ENCODE measurements around the gene CTIF. TPM values are rescaled to one million over a fixed set of nuclear protein-coding genes. Genes with fewer than 3 reads are reported as not detected.
"Not testable (repeated sequence)": the region's sequence is repeated elsewhere in the genome, so short reads cannot be mapped to it uniquely, and the experiment has no call there.

CTIF gene
- total and polyA plus RNA-seq, 2 donors (not counting 1 experiment from before 2014, with no cell fraction given), result 27.2 to 28.1 TPM

- H3K4me1 ChIP-seq (ENCODE audit: control insufficient read depth, extremely low read depth, insufficient read depth, low read length), result no peaks in the 10 kb centered on the region
- no peak overlapping the region for H3K4me3 ChIP-seq (replicated peaks in 1 of 4; ENCODE audit: control extremely low read depth in 1 of 4, insufficient read depth in 1 of 4, low read depth in 3 of 4, low read length in 4 of 4)
- no peak overlapping the region for H3K27ac ChIP-seq (ENCODE audit: insufficient read depth, low read length)
- no peak for DNase-seq (ENCODE audit: low read depth in 2 of 2)
- H4K20me1 ChIP-seq (ENCODE audit: control insufficient read depth, extremely low read depth, insufficient read depth, low read length), result no peaks in the 10 kb centered on the region
- no peak for TF ChIP-seq EZH2 (IDR thresholded peaks at IDR 0.05; ENCODE audit: low read length, missing control alignments)
- no peak overlapping the region for H3K4me2 ChIP-seq (ENCODE audit: extremely low read depth, insufficient read depth, low read length)
- H2AFZ ChIP-seq (ENCODE audit: low read length), result no peak overlapping the region
- no peaks in the 10 kb centered on the region for H3K79me2 ChIP-seq (ENCODE audit: control insufficient read depth, insufficient read depth, low read length)
- H3K36me3 ChIP-seq (ENCODE audit: control insufficient read depth, insufficient read depth, low read length), result no peaks in the 10 kb centered on the region
- H3K9me3 ChIP-seq (ENCODE audit: control insufficient read depth, insufficient read depth, low read depth, low read length), result no peaks in the 10 kb centered on the region
- no peaks in the 10 kb centered on the region for H3K27me3 ChIP-seq (ENCODE audit: control insufficient read depth, insufficient read depth, low read length)
- H3K9ac ChIP-seq (ENCODE audit: insufficient read depth, low read length), result no peak overlapping the region
These were observed 110.4 kb downstream of the CTIF start for GRCh38 chr18:48649231-48649630.

- H3K4me1 ChIP-seq (ENCODE audit: control insufficient read depth, extremely low read depth, insufficient read depth, low read length); H3K27ac ChIP-seq (ENCODE audit: insufficient read depth, low read length); H3K9me3 ChIP-seq (ENCODE audit: control insufficient read depth, insufficient read depth, low read depth, low read length); DNase-seq (ENCODE audit: low read depth in 2 of 2); H3K36me3 ChIP-seq (ENCODE audit: control insufficient read depth, insufficient read depth, low read length); H3K4me3 ChIP-seq (replicated peaks in 1 of 4; ENCODE audit: control extremely low read depth in 1 of 4, insufficient read depth in 1 of 4, low read depth in 3 of 4, low read length in 4 of 4); H2AFZ ChIP-seq (ENCODE audit: low read length); H3K27me3 ChIP-seq (ENCODE audit: control insufficient read depth, insufficient read depth, low read length); H4K20me1 ChIP-seq (ENCODE audit: control insufficient read depth, extremely low read depth, insufficient read depth, low read length); H3K4me2 ChIP-seq (ENCODE audit: extremely low read depth, insufficient read depth, low read length); H3K79me2 ChIP-seq (ENCODE audit: control insufficient read depth, insufficient read depth, low read length); H3K9ac ChIP-seq (ENCODE audit: insufficient read depth, low read length): not testable (repeated sequence)
These were observed 115.8 kb downstream of the CTIF start for GRCh38 chr18:48654591-48654990.

- no peak overlapping the region for H3K9ac ChIP-seq (ENCODE audit: insufficient read depth, low read length)
- peaks cover 2% of the 10 kb centered on the region for H3K4me1 ChIP-seq (ENCODE audit: control insufficient read depth, extremely low read depth, insufficient read depth, low read length)
- no peak overlapping the region for H3K4me2 ChIP-seq (ENCODE audit: extremely low read depth, insufficient read depth, low read length)
- TF ChIP-seq EZH2 (IDR thresholded peaks at IDR 0.05; ENCODE audit: low read length, missing control alignments) (no peak), CTCF (conservative IDR thresholded peaks at IDR 0.05 in 1 of 2, IDR thresholded peaks at IDR 0.05 in 1 of 2; ENCODE audit: low read depth in 1 of 2, low read length in 2 of 2) (no peak)
- no peaks in the 10 kb centered on the region for H3K9me3 ChIP-seq (ENCODE audit: control insufficient read depth, insufficient read depth, low read depth, low read length)
- H2AFZ ChIP-seq (ENCODE audit: low read length), result no peak overlapping the region
- no peaks in the 10 kb centered on the region for H4K20me1 ChIP-seq (ENCODE audit: control insufficient read depth, extremely low read depth, insufficient read depth, low read length)
- H3K79me2 ChIP-seq (ENCODE audit: control insufficient read depth, insufficient read depth, low read length), result peaks cover 7% of the 10 kb centered on the region
- DNase-seq (ENCODE audit: low read depth in 2 of 2), result no peak
- H3K27ac ChIP-seq (ENCODE audit: insufficient read depth, low read length), result no peak overlapping the region
- no peak overlapping the region for H3K4me3 ChIP-seq (replicated peaks in 1 of 4; ENCODE audit: control extremely low read depth in 1 of 4, insufficient read depth in 1 of 4, low read depth in 3 of 4, low read length in 4 of 4)
- no peaks in the 10 kb centered on the region for H3K36me3 ChIP-seq (ENCODE audit: control insufficient read depth, insufficient read depth, low read length)
- no peaks in the 10 kb centered on the region for H3K27me3 ChIP-seq (ENCODE audit: control insufficient read depth, insufficient read depth, low read length)
These were observed 116.7 kb downstream of the CTIF start for GRCh38 chr18:48655508-48655907.

GRCh38 chr18:48656176-48656575, 117.3 kb downstream of the CTIF start:
- Histone ChIP-seq H3K4me2 (ENCODE audit: extremely low read depth, insufficient read depth, low read length) (no peak overlapping the region), H3K27ac (ENCODE audit: insufficient read depth, low read length) (no peak overlapping the region), H4K20me1 (ENCODE audit: control insufficient read depth, extremely low read depth, insufficient read depth, low read length) (no peaks in the 10 kb centered on the region), H3K4me1 (ENCODE audit: control insufficient read depth, extremely low read depth, insufficient read depth, low read length) (peaks cover 7% of the 10 kb centered on the region), H3K9ac (ENCODE audit: insufficient read depth, low read length) (no peak overlapping the region), H3K9me3 (ENCODE audit: control insufficient read depth, insufficient read depth, low read depth, low read length) (no peaks in the 10 kb centered on the region), H3K27me3 (ENCODE audit: control insufficient read depth, insufficient read depth, low read length) (no peaks in the 10 kb centered on the region), H3K4me3 (replicated peaks in 1 of 4; ENCODE audit: control extremely low read depth in 1 of 4, insufficient read depth in 1 of 4, low read depth in 3 of 4, low read length in 4 of 4) (no peak overlapping the region), H3K36me3 (ENCODE audit: control insufficient read depth, insufficient read depth, low read length) (no peaks in the 10 kb centered on the region), H3K79me2 (ENCODE audit: control insufficient read depth, insufficient read depth, low read length) (peaks cover 7% of the 10 kb centered on the region), H2AFZ (ENCODE audit: low read length) (no peak overlapping the region)
- no peak for DNase-seq (ENCODE audit: low read depth in 2 of 2)
- TF ChIP-seq CTCF (conservative IDR thresholded peaks at IDR 0.05 in 1 of 2, IDR thresholded peaks at IDR 0.05 in 1 of 2; ENCODE audit: low read depth in 1 of 2, low read length in 2 of 2), result no peak
- no peak for TF ChIP-seq EZH2 (IDR thresholded peaks at IDR 0.05; ENCODE audit: low read length, missing control alignments)
